ENCODE data around the gene PRR19. TPM values are rescaled to one million over a fixed set of nuclear protein-coding genes. Genes with fewer than 3 reads are reported as not detected.
"Not testable (repeated sequence)": the region's sequence is repeated elsewhere in the genome, so short reads cannot be mapped to it uniquely, and the experiment has no call there.

The PRR19 gene
- total RNA-seq, 2 donors from 2014 or later: 0.19 TPM; not detected in 1

GRCh38 chr19:42333975-42334696, 32.2 kb downstream of the PRR19 start:
- intact Hi-C loops (cut with DNase I): no loop called here
- no peak for DNase-seq (ENCODE audit: low spot score)

- intact Hi-C loops (cut with DNase I): no loop called here
- DNase-seq (ENCODE audit: low spot score): no peak
Observed at GRCh38 chr19:42334697-42335373, 32.9 kb downstream of the PRR19 start.

- DNase-seq (ENCODE audit: low spot score): no peak
- intact Hi-C loops (cut with DNase I): no loop called here
Observed at GRCh38 chr19:42335374-42335936, 33.5 kb downstream of the PRR19 start.

GRCh38 chr19:42335971-42336370, 34.0 kb downstream of the PRR19 start:
- DNase-seq (ENCODE audit: low spot score): no peak
- intact Hi-C loops (cut with DNase I): no loop called here

- DNase-seq (ENCODE audit: low spot score); intact Hi-C loops (cut with DNase I): not testable (repeated sequence)
Observed at GRCh38 chr19:42339126-42339860, 37.4 kb downstream of the PRR19 start.

- intact Hi-C loops (cut with DNase I); DNase-seq (ENCODE audit: low spot score): not testable (repeated sequence)
Observed at GRCh38 chr19:42339922-42340321, 38.0 kb downstream of the PRR19 start.

GRCh38 chr19:42343344-42344110, 41.6 kb downstream of the PRR19 start:
- intact Hi-C loops (cut with DNase I): no loop called here
- no peak for DNase-seq (ENCODE audit: low spot score)

GRCh38 chr19:42344336-42344893, 42.5 kb downstream of the PRR19 start:
- intact Hi-C loops (cut with DNase I): no loop called here
- DNase-seq (ENCODE audit: low spot score): no peak

GRCh38 chr19:42345191-42345812, 43.4 kb downstream of the PRR19 start:
- intact Hi-C loops (cut with DNase I): no loop called here
- no peak for DNase-seq (ENCODE audit: low spot score)

GRCh38 chr19:42348211-42348610, 46.3 kb downstream of the PRR19 start:
- intact Hi-C loops (cut with DNase I): no loop called here
- DNase-seq (ENCODE audit: low spot score): no peak

- DNase-seq (ENCODE audit: low spot score): no peak
- intact Hi-C loops (cut with DNase I): no loop called here
Observed at GRCh38 chr19:42349378-42350107, 47.6 kb downstream of the PRR19 start.

- intact Hi-C loops (cut with DNase I): no loop called here
- DNase-seq (ENCODE audit: low spot score): no peak
Observed at GRCh38 chr19:42350417-42350816, 48.5 kb downstream of the PRR19 start.

- intact Hi-C loops (cut with DNase I): no loop called here
- DNase-seq (ENCODE audit: low spot score): no peak
Observed at GRCh38 chr19:42351079-42351735, 49.3 kb downstream of the PRR19 start.

- DNase-seq (ENCODE audit: low spot score): no peak
- intact Hi-C loops (cut with DNase I): no loop called here
Observed at GRCh38 chr19:42352301-42353259, 50.6 kb downstream of the PRR19 start.

- intact Hi-C loops (cut with DNase I): no loop called here
- DNase-seq (ENCODE audit: low spot score): no peak
Observed at GRCh38 chr19:42353341-42354015, 51.5 kb downstream of the PRR19 start.

- intact Hi-C loops (cut with DNase I): no loop called here
- DNase-seq (ENCODE audit: low spot score): no peak
Observed at GRCh38 chr19:42355896-42356295, 54.0 kb downstream of the PRR19 start.

Measured in posterior vena cava (tissue), 2 donors.